Breast epithelium (tissue), 4 donors: ENCODE results near the gene OR2K2. TPM values are rescaled to one million over a fixed set of nuclear protein-coding genes. Genes with fewer than 3 reads are reported as not detected.
"Not testable (repeated sequence)": the region's sequence is repeated elsewhere in the genome, so short reads cannot be mapped to it uniquely, and the experiment has no call there.

Experiments used
- DNase-seq, 2 donors: peaks; one replicate each; pipeline ENCODE4 v3.0.0-alpha.2; 2019; ENCODE audit warnings: low spot score in 2 of 2
- H3K27ac ChIP-seq, 2 donors: fragments of 200-600 bp; sonication (generic) in 1 of 2; one replicate each; pipeline ENCODE4 v1.5.1; 2016 to 2019; ENCODE audit warnings: mild to moderate bottlenecking in 1 of 2
- H3K27me3 ChIP-seq, 2 donors: fragments of 200-600 bp; sonication (generic) in 1 of 2; one replicate each; pipeline versions ENCODE4 v1.5.1 to v1.6.0; 2017 to 2019; ENCODE audit warnings: control low read depth in 1 of 2, mild to moderate bottlenecking in 1 of 2
- H3K36me3 ChIP-seq: fragments of 200-600 bp; one replicate; pipeline ENCODE4 v1.5.1; 2019
- H3K4me1 ChIP-seq, 2 donors: fragments of 200-600 bp; sonication (generic); one replicate each; pipeline ENCODE4 v1.5.1; 2016 to 2019; ENCODE audit warnings: control low read depth in 1 of 2
- H3K4me3 ChIP-seq, 3 donors: fragments of 200-600 bp; sonication (generic); 1 replicate in 2 of 3; 2 replicates in 1 of 3; pipeline ENCODE4 v1.5.1; 2016 to 2019; ENCODE audit warnings: mild to moderate bottlenecking in 3 of 3, moderate library complexity in 2 of 3
- H3K9me3 ChIP-seq, 2 donors: fragments of 200-600 bp; sonication (generic) in 1 of 2; one replicate each; pipeline ENCODE4 v1.5.1; 2016 to 2019; ENCODE audit warnings: control low read depth in 1 of 2
- CTCF ChIP-seq, 3 donors: fragments of 450-650 bp; IDR thresholded peaks; one replicate each; pipeline ENCODE4 v1.5.1; 2016 to 2017; ENCODE audit warnings: antibody characterized with exemption in 3 of 3, mild to moderate bottlenecking in 3 of 3, moderate library complexity in 3 of 3
- POLR2A ChIP-seq: fragments of 450-650 bp; IDR thresholded peaks from one replicate; pipeline ENCODE4 v1.6.1; 2016; ENCODE audit warnings: antibody characterized with exemption, mild to moderate bottlenecking, moderate library complexity
- POLR2AphosphoS5 ChIP-seq, 3 donors: sonication (generic); formaldehyde crosslinking; IDR thresholded peaks; one replicate each; pipeline ENCODE4 v1.6.1; 2017; ENCODE audit warnings: antibody characterized with exemption in 3 of 3
- intact Hi-C: fragments of 100-400 bp; cut with DNase I; formaldehyde crosslinking; loops from one replicate; pipeline ENCODE4 v1.15.1; 2023; ENCODE audit warnings: low total_unique reads
- total RNA-seq, 3 donors: library from RNA; depleted of rRNA; stranded (reverse); fragments of >200 nt; gene quantifications; one replicate each; pipeline ENCODE4 v1.1.0, GENCODE V29; 2016

The OR2K2 gene
- total RNA-seq, 3 donors from 2014 or later = 0.48 TPM; not detected in 2

GRCh38 chr9:111349766-111350165, 19.7 kb upstream of the OR2K2 start:
- H3K27ac ChIP-seq = no peak overlapping the region
- no peaks in the 10 kb centered on the region for H3K27me3 ChIP-seq
- H3K9me3 ChIP-seq = no peaks in the 10 kb centered on the region
- intact Hi-C loops = no loop called here
- no peak for TF ChIP-seq CTCF (IDR thresholded peaks at IDR 0.05)
- TF ChIP-seq POLR2AphosphoS5 (IDR thresholded peaks at IDR 0.05) = no peak
- TF ChIP-seq POLR2A = no peak
- no peaks in the 10 kb centered on the region for H3K4me1 ChIP-seq
- DNase-seq = no peak
- no peak overlapping the region for H3K4me3 ChIP-seq
- H3K36me3 ChIP-seq = no peaks in the 10 kb centered on the region

GRCh38 chr9:111348821-111349271, 18.8 kb upstream of the OR2K2 start:
- DNase-seq = no peak
- H3K4me3 ChIP-seq = no peak overlapping the region
- H3K9me3 ChIP-seq = no peaks in the 10 kb centered on the region
- no peaks in the 10 kb centered on the region for H3K4me1 ChIP-seq
- no peaks in the 10 kb centered on the region for H3K36me3 ChIP-seq
- no peak overlapping the region for H3K27ac ChIP-seq
- TF ChIP-seq POLR2A (no peak), POLR2AphosphoS5 (IDR thresholded peaks at IDR 0.05) (no peak), CTCF (IDR thresholded peaks at IDR 0.05) (no peak)
- H3K27me3 ChIP-seq = no peaks in the 10 kb centered on the region
- intact Hi-C loops = no loop called here

GRCh38 chr9:111334318-111334863, 4.4 kb upstream of the OR2K2 start:
- H3K27ac ChIP-seq, H3K36me3 ChIP-seq, intact Hi-C loops, DNase-seq, H3K4me1 ChIP-seq, H3K4me3 ChIP-seq, H3K9me3 ChIP-seq, H3K27me3 ChIP-seq: not testable (repeated sequence)

- DNase-seq = no peak
- intact Hi-C loops = no loop called here
- Histone ChIP-seq H3K4me1 (no peaks in the 10 kb centered on the region), H3K9me3 (no peaks in the 10 kb centered on the region), H3K4me3 (no peak overlapping the region), H3K27ac (no peak overlapping the region), H3K27me3 (no peaks in the 10 kb centered on the region), H3K36me3 (no peaks in the 10 kb centered on the region)
- TF ChIP-seq POLR2AphosphoS5 (IDR thresholded peaks at IDR 0.05) (no peak), CTCF (IDR thresholded peaks at IDR 0.05) (no peak), POLR2A (no peak)
Observed at GRCh38 chr9:111320631-111321030, 9.4 kb downstream of the OR2K2 start.

GRCh38 chr9:111316796-111317195, 13.2 kb downstream of the OR2K2 start:
- H3K9me3 ChIP-seq = no peaks in the 10 kb centered on the region
- H3K36me3 ChIP-seq = no peaks in the 10 kb centered on the region
- no peak overlapping the region for H3K4me3 ChIP-seq
- DNase-seq = no peak
- intact Hi-C loops = no loop called here
- no peaks in the 10 kb centered on the region for H3K27me3 ChIP-seq
- H3K4me1 ChIP-seq = no peaks in the 10 kb centered on the region
- TF ChIP-seq POLR2AphosphoS5 (IDR thresholded peaks at IDR 0.05) = no peak
- TF ChIP-seq CTCF (IDR thresholded peaks at IDR 0.05) = no peak
- TF ChIP-seq POLR2A = no peak
- H3K27ac ChIP-seq = no peak overlapping the region

GRCh38 chr9:111305914-111306313, 24.1 kb downstream of the OR2K2 start:
- Histone ChIP-seq H3K4me1 (no peaks in the 10 kb centered on the region), H3K36me3 (no peaks in the 10 kb centered on the region), H3K27ac (no peak overlapping the region), H3K9me3 (no peaks in the 10 kb centered on the region), H3K27me3 (no peaks in the 10 kb centered on the region), H3K4me3 (no peak overlapping the region)
- no peak for DNase-seq
- intact Hi-C loops = no loop called here
- TF ChIP-seq CTCF (IDR thresholded peaks at IDR 0.05) (no peak), POLR2A (no peak), POLR2AphosphoS5 (IDR thresholded peaks at IDR 0.05) (no peak)

- DNase-seq, H3K27ac ChIP-seq, H3K4me3 ChIP-seq, intact Hi-C loops, H3K36me3 ChIP-seq, H3K9me3 ChIP-seq, H3K27me3 ChIP-seq, H3K4me1 ChIP-seq: not testable (repeated sequence)
Observed at GRCh38 chr9:111304000-111304399, 26.0 kb downstream of the OR2K2 start.
